Endothelial cell of umbilical vein (primary cell): ENCODE results near the gene SOCS3.

ENCODE experiments used
- EZH2 ChIP-seq: IDR thresholded peaks from 2 replicates; pipeline ENCODE4 v1.6.1; 2012; ENCODE audit warnings: borderline replicate concordance, low read depth, mild to moderate bottlenecking, moderate library complexity, low read length, inconsistent platforms; ENCODE audit not compliant: severe bottlenecking
- FOS ChIP-seq: IDR thresholded peaks from 2 replicates; pipeline ENCODE4 v1.6.1; 2011; ENCODE audit warnings: mild to moderate bottlenecking, low read length, moderate library complexity, borderline replicate concordance; ENCODE audit not compliant: insufficient read depth
- GATA2 ChIP-seq: IDR thresholded peaks from 2 replicates; pipeline ENCODE4 v1.7.0; 2011; ENCODE audit warnings: low read depth, mild to moderate bottlenecking, moderate library complexity, mixed read lengths, low read length; ENCODE audit not compliant: insufficient read length, insufficient read depth
- JUN ChIP-seq: IDR thresholded peaks from 2 replicates; pipeline ENCODE4 v1.6.1; 2011; ENCODE audit warnings: borderline replicate concordance, low read depth; ENCODE audit not compliant: insufficient read length, insufficient read depth
- MYC ChIP-seq: IDR thresholded peaks from one replicate; pipeline ENCODE4 v1.6.1; 2011; ENCODE audit warnings: mild to moderate bottlenecking, low read depth, low read length
- POLR2A ChIP-seq: IDR thresholded peaks from 2 replicates; pipeline ENCODE4 v1.6.1; 2012; ENCODE audit warnings: low read depth, mild to moderate bottlenecking, control low read depth, low read length
- POLR2AphosphoS5 ChIP-seq: IDR thresholded peaks from 2 replicates; pipeline ENCODE4 v1.6.1; 2012; ENCODE audit warnings: low read depth, mild to moderate bottlenecking, control low read depth, low read length, moderate library complexity; ENCODE audit not compliant: insufficient read depth
- TF ChIP-seq, protein P1 (sequence below), 2 donors: IDR thresholded peaks; 1 replicate in 1 of 2; 2 replicates in 1 of 2; pipeline ENCODE4 v1.5.1; 2011; ENCODE audit warnings: low read length in 2 of 2, mild to moderate bottlenecking in 2 of 2, moderate library complexity in 2 of 2, control low read depth in 1 of 2, inconsistent platforms in 1 of 2, low read depth in 1 of 2; ENCODE audit not compliant: insufficient read depth in 1 of 2; ENCODE audit errors: extremely low read depth in 1 of 2
- TF ChIP-seq, protein P2 (sequence below): IDR thresholded peaks from 2 replicates; pipeline ENCODE4 v1.6.1; 2011; ENCODE audit not compliant: insufficient read depth, insufficient read length

DNA sequence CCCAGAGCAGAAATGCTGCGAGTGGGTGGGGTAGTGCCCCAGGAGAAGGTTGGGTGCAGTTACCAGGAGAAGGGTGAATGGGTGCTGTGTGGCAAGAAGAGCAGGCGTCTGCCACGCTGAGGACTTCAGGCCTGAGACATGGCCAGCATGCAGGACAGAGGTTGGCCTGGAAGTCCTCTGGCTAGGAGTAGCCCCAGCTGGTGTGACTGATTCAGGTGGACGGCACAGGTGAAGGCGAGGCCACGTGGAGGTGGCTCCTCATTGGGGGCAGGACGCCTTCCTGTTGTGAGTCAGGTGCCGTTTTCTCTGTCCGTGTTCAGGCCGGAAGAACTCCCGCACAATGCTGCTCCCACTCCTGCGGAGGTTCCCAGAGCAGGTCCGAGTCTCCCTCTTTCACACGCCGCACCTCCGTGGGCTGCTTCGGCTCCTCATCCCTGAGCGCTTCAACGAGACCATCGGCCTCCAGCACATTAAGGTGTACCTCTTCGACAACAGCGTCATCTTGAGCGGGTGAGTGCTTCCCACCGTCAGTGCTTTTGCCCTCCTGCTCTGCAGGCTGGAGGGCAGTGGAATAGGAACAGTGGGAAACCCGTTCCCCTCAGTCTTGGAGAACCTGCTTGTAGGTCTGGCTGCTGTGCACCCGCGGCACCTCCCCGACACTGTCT, 39.3 kb upstream of the SOCS3 start:
- TF ChIP-seq POLR2A, result no peak
- TF ChIP-seq, protein P1, sequence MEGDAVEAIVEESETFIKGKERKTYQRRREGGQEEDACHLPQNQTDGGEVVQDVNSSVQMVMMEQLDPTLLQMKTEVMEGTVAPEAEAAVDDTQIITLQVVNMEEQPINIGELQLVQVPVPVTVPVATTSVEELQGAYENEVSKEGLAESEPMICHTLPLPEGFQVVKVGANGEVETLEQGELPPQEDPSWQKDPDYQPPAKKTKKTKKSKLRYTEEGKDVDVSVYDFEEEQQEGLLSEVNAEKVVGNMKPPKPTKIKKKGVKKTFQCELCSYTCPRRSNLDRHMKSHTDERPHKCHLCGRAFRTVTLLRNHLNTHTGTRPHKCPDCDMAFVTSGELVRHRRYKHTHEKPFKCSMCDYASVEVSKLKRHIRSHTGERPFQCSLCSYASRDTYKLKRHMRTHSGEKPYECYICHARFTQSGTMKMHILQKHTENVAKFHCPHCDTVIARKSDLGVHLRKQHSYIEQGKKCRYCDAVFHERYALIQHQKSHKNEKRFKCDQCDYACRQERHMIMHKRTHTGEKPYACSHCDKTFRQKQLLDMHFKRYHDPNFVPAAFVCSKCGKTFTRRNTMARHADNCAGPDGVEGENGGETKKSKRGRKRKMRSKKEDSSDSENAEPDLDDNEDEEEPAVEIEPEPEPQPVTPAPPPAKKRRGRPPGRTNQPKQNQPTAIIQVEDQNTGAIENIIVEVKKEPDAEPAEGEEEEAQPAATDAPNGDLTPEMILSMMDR (IDR thresholded peaks at IDR 0.05; ENCODE audit: extremely low read depth in 1 of 2, insufficient read depth in 1 of 2, low read depth in 1 of 2, low read length in 2 of 2), result no peak
- TF ChIP-seq POLR2AphosphoS5, result no peak
- no peak for TF ChIP-seq JUN
- TF ChIP-seq EZH2, result no peak
- TF ChIP-seq MYC, result no peak
- TF ChIP-seq, protein P2, sequence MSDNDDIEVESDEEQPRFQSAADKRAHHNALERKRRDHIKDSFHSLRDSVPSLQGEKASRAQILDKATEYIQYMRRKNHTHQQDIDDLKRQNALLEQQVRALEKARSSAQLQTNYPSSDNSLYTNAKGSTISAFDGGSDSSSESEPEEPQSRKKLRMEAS, result no peak
- TF ChIP-seq FOS, result no peak
- TF ChIP-seq GATA2, result no peak
